Mammary epithelial cell (primary cell): ENCODE measurements around the gene HYAL3.

ENCODE experiments used
- CTCF ChIP-seq, 2 donors: IDR thresholded peaks in 1 of 2; conservative IDR thresholded peaks in 1 of 2; 2 replicates each; pipeline ENCODE4 v1.5.1; 2011 to 2012; ENCODE audit warnings: inconsistent platforms in 2 of 2, low read length in 2 of 2, mild to moderate bottlenecking in 2 of 2, control low read depth in 1 of 2, low read depth in 1 of 2; ENCODE audit not compliant: insufficient read depth in 1 of 2; ENCODE audit errors: extremely low read depth in 1 of 2
- EZH2 ChIP-seq: IDR thresholded peaks from 2 replicates; pipeline ENCODE4 v1.6.1; 2012; ENCODE audit warnings: low read length, inconsistent platforms, borderline replicate concordance

GRCh38 chr3:50297896-50298725 lies 1.1 kb downstream of the HYAL3 start:
- TF ChIP-seq CTCF (conservative IDR thresholded peaks at IDR 0.05 in 1 of 2, IDR thresholded peaks at IDR 0.05 in 1 of 2; ENCODE audit: extremely low read depth in 1 of 2, insufficient read depth in 1 of 2, low read depth in 1 of 2, low read length in 2 of 2): peak; percentile 30
- TF ChIP-seq EZH2: no peak
